OCI-LY7 (cell line): ENCODE measurements around the gene COL16A1.

Experiments
- EZH2phosphoT487 ChIP-seq: fragments of 200-600 bp; sonication (generic); IDR thresholded peaks from 2 replicates; pipeline ENCODE4 v1.6.1; 2018; ENCODE audit warnings: low read depth, borderline replicate concordance, mild to moderate bottlenecking, mixed run types, antibody characterized with exemption, low read length, moderate library complexity, mixed read lengths
- TF ChIP-seq, protein P1 (sequence below): fragments of 200-600 bp; sonication (generic); conservative IDR thresholded peaks from 2 replicates; pipeline ENCODE4 v1.5.1; 2014; ENCODE audit warnings: mild to moderate bottlenecking, antibody characterized with exemption, low read length, moderate library complexity, mixed read lengths

DNA sequence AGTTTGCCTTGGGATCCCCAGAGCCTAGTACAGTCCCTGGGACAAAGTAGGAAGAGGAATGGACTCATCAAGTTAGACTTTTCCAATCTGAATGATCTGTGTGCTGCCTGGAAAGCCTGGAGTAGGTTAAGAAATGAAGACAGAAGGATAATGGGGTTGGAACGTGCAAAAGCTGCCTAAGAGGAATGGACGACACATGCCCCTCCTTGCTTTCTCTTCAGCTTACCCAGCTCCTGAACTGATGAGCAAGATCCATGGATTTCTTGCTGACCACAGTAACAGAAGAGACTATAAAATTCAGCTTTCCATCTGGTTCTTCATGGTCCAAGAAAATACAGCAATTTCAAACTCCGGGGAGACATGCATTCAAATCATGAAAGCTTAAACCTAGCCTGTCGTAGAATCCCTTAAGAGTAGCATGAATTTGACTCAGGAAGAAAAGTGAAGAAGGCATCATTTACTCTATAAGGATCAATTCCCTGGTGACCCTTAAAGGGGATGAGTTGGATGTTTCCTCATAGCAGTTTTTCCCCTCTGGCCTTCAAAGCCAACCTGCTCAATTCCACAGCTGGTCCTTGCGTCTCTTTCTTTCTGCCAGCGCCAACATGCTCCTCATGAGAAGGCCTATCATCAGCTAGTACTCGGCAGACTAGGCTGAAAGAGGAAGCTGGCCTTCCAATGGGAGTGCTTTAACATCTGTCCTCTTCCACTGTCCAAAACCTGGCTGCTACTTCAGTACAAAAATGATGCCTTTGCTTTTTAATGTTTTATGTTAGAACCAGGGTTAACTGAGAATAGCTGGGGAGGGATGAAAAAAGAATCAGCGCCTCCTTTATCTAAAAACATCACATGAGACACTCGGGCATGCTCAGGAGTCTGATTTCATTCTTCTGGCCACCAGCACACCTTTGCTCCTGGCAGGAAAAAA is 53.4 kb downstream of the COL16A1 start:
- TF ChIP-seq, protein P1, sequence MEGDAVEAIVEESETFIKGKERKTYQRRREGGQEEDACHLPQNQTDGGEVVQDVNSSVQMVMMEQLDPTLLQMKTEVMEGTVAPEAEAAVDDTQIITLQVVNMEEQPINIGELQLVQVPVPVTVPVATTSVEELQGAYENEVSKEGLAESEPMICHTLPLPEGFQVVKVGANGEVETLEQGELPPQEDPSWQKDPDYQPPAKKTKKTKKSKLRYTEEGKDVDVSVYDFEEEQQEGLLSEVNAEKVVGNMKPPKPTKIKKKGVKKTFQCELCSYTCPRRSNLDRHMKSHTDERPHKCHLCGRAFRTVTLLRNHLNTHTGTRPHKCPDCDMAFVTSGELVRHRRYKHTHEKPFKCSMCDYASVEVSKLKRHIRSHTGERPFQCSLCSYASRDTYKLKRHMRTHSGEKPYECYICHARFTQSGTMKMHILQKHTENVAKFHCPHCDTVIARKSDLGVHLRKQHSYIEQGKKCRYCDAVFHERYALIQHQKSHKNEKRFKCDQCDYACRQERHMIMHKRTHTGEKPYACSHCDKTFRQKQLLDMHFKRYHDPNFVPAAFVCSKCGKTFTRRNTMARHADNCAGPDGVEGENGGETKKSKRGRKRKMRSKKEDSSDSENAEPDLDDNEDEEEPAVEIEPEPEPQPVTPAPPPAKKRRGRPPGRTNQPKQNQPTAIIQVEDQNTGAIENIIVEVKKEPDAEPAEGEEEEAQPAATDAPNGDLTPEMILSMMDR = no peak
- no peak for TF ChIP-seq EZH2phosphoT487
